ENCODE measurements around the gene FTCD. TPM values are rescaled to one million over a fixed set of nuclear protein-coding genes. Genes with fewer than 3 reads are reported as not detected.

FTCD gene
- total RNA-seq, 2 experiments from 2014 or later, result 0.52 to 0.85 TPM

GRCh38 chr21:46124083-46124925 lies 31.1 kb downstream of the FTCD start:
- Mint-ChIP-seq H3K27me3 (no peaks in the 10 kb centered on the region), H3K4me1 (ENCODE audit: low read depth) (no peaks in the 10 kb centered on the region), H3K36me3 (ENCODE audit: low read depth) (no peaks in the 10 kb centered on the region), H3K9me3 (no peaks in the 10 kb centered on the region), H3K27ac (no peak overlapping the region), H3K4me3 (no peak overlapping the region)
- ATAC-seq (no peak), DNase-seq (no peak)
- TF ChIP-seq, protein P1, sequence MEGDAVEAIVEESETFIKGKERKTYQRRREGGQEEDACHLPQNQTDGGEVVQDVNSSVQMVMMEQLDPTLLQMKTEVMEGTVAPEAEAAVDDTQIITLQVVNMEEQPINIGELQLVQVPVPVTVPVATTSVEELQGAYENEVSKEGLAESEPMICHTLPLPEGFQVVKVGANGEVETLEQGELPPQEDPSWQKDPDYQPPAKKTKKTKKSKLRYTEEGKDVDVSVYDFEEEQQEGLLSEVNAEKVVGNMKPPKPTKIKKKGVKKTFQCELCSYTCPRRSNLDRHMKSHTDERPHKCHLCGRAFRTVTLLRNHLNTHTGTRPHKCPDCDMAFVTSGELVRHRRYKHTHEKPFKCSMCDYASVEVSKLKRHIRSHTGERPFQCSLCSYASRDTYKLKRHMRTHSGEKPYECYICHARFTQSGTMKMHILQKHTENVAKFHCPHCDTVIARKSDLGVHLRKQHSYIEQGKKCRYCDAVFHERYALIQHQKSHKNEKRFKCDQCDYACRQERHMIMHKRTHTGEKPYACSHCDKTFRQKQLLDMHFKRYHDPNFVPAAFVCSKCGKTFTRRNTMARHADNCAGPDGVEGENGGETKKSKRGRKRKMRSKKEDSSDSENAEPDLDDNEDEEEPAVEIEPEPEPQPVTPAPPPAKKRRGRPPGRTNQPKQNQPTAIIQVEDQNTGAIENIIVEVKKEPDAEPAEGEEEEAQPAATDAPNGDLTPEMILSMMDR (IDR thresholded peaks at IDR 0.05), result no peak
- POLR2A ChIA-PET, result interaction anchor here (0.5 kb wide), 1 partner anchor 36 kb away, joined by 3 read pairs; no protein-coding TSS in a partner anchor
- intact Hi-C loops (cut with micrococcal nuclease), result no loop called here
- CTCF ChIA-PET, result no interaction called here

DNA sequence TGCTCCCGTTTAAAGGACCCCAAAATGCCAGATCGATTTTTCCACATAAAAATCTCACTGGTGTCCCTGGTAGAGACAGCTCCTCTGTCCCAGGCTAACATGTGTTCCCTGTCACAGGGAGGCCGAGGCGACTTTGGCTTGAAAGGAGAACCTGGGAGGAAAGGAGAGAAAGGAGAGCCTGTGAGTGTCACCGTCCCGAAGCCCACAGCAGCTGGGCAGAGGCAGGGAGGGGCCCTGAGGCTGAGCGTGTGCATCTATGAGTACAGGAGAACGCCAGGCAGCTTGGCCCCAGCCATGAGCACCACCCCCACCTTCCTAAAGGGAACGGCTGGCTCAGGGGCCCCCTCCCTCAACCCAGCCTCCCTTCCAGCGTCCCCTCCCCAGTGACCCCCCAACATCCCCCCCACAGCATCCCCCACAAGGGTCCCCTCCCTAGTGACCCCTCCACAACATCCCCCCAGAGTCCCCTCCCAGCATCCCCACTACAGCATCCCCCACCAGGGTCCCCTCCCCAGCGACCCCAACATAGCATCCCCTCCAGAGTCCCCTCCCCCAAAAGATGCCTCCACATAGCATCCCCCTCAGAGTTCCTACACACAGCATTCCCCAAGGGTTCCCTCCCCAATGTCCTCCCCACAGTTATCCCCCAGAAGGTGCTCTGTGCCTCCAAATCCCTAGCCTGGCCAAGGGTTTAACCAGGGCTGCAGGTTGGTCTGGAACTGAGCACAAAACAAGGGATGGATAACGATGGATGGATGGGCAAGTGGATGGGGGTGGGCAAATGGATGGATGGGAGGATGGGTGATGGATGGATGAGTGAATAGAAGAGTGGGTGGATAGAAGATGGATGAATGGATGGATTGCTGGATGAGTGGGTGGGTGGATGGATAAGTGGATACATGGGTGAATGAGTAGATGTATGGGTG lies 32.4 kb downstream of the FTCD start:
- ChIA-PET CTCF (no interaction called here), POLR2A (interaction anchor here (1.3 kb wide), 1 partner anchor 8 kb away, joined by 4 read pairs; no protein-coding TSS in a partner anchor)
- no peak for ATAC-seq
- TF ChIP-seq, protein P1 (IDR thresholded peaks at IDR 0.05), result no peak
- Mint-ChIP-seq H3K4me3 (no peak overlapping the region), H3K36me3 (ENCODE audit: low read depth) (no peaks in the 10 kb centered on the region), H3K4me1 (ENCODE audit: low read depth) (no peaks in the 10 kb centered on the region), H3K9me3 (no peaks in the 10 kb centered on the region), H3K27ac (no peak overlapping the region), H3K27me3 (no peaks in the 10 kb centered on the region)
- intact Hi-C loops (cut with micrococcal nuclease), result no loop called here
- DNase-seq, result no peak

- no peak overlapping the region for H3K27ac Mint-ChIP-seq
- TF ChIP-seq, protein P1 (IDR thresholded peaks at IDR 0.05), result no peak
- no peaks in the 10 kb centered on the region for H3K36me3 Mint-ChIP-seq (ENCODE audit: low read depth)
- intact Hi-C loops (cut with micrococcal nuclease), result no loop called here
- DNase-seq (no peak), ATAC-seq (no peak)
- H3K9me3 Mint-ChIP-seq, result no peaks in the 10 kb centered on the region
- no peaks in the 10 kb centered on the region for H3K27me3 Mint-ChIP-seq
- ChIA-PET POLR2A (interaction anchor here (1.3 kb wide), 1 partner anchor 9 kb away, joined by 4 read pairs; no protein-coding TSS in a partner anchor), CTCF (no interaction called here)
- H3K4me3 Mint-ChIP-seq, result no peak overlapping the region
- H3K4me1 Mint-ChIP-seq (ENCODE audit: low read depth), result no peaks in the 10 kb centered on the region
Measured at GRCh38 chr21:46122237-46122671, 33.1 kb downstream of the FTCD start.

- H3K4me1 Mint-ChIP-seq (ENCODE audit: low read depth), result no peaks in the 10 kb centered on the region
- ATAC-seq (no peak), DNase-seq (no peak)
- ChIA-PET POLR2A (interaction anchor here (1.3 kb wide), 1 partner anchor 9 kb away, joined by 4 read pairs; no protein-coding TSS in a partner anchor), CTCF (no interaction called here)
- intact Hi-C loops (cut with micrococcal nuclease), result no loop called here
- no peak overlapping the region for H3K27ac Mint-ChIP-seq
- H3K9me3 Mint-ChIP-seq, result no peaks in the 10 kb centered on the region
- H3K27me3 Mint-ChIP-seq, result no peaks in the 10 kb centered on the region
- H3K36me3 Mint-ChIP-seq (ENCODE audit: low read depth), result no peaks in the 10 kb centered on the region
- no peak overlapping the region for H3K4me3 Mint-ChIP-seq
- TF ChIP-seq, protein P1 (IDR thresholded peaks at IDR 0.05), result no peak
Measured at GRCh38 chr21:46121286-46122221, 33.8 kb downstream of the FTCD start.

Data from activated CD8-positive, alpha-beta T cell treated with anti-CD3 and anti-CD28 coated beads for 36 hours (primary cell).